ENCODE results near the gene LIMS4.
"Not testable (repeated sequence)": the region's sequence is repeated elsewhere in the genome, so short reads cannot be mapped to it uniquely, and the experiment has no call there.

- not testable (repeated sequence) for TF ChIP-seq CTCF, POLR2A (IDR thresholded peaks at IDR 0.05)
These were observed 2.3 kb upstream of the LIMS4 start for GRCh38 chr2:110474898-110475297.

All from gastroesophageal sphincter (tissue), 3 donors.